AG04449 (cell line): ENCODE results near the gene ARL17B.
"Not testable (repeated sequence)": the region's sequence is repeated elsewhere in the genome, so short reads cannot be mapped to it uniquely, and the experiment has no call there.

Source experiments
- CTCF ChIA-PET: fragments of 350-600 bp; formaldehyde crosslinking; extraction: SDS; loops from one replicate; lab custom pipeline; 2021; ENCODE audit warnings: antibody characterized with exemption; lab: Yijun Ruan, JAX
- POLR2A ChIA-PET: fragments of 400-600, 350-600 bp; formaldehyde crosslinking; extraction: SDS; loops from one replicate; lab custom pipeline; 2020; ENCODE audit warnings: antibody characterized with exemption, inconsistent platforms; lab: Yijun Ruan, JAX
- DNase-seq: peaks from one replicate; pipeline ENCODE4 v3.0.0-alpha.2; 2010; ENCODE audit warnings: low read depth, low spot score
- H3K4me3 ChIP-seq: 2 replicates; pipeline ENCODE4 v1.5.1; 2011; ENCODE audit warnings: low read depth, mild to moderate bottlenecking, control low read depth, low read length
- TF ChIP-seq, protein P1 (sequence below): IDR thresholded peaks from one replicate; pipeline ENCODE4 v1.5.1; 2011; ENCODE audit warnings: mild to moderate bottlenecking, moderate library complexity, low read length, control low read depth, inconsistent platforms; ENCODE audit not compliant: insufficient read depth; ENCODE audit errors: missing control alignments

The ARL17B gene

GRCh38 chr17:46348345-46348744, 13.2 kb downstream of the ARL17B start:
- CTCF ChIA-PET, H3K4me3 ChIP-seq, DNase-seq, POLR2A ChIA-PET: not testable (repeated sequence)

GRCh38 chr17:46342131-46342530, 19.4 kb downstream of the ARL17B start:
- CTCF ChIA-PET, DNase-seq, H3K4me3 ChIP-seq, POLR2A ChIA-PET: not testable (repeated sequence)

GRCh38 chr17:46341220-46341619, 20.3 kb downstream of the ARL17B start:
- DNase-seq, POLR2A ChIA-PET, CTCF ChIA-PET, H3K4me3 ChIP-seq: not testable (repeated sequence)

GRCh38 chr17:46294831-46295230, 66.7 kb downstream of the ARL17B start, which contains the start of gene LRRC37A:
Gene LRRC37A, plus strand, starts transcription at chr17:46295131. Its CDS starts 3 bp downstream, at chr17:46295134.
- CTCF ChIA-PET = not testable (repeated sequence)

DNA sequence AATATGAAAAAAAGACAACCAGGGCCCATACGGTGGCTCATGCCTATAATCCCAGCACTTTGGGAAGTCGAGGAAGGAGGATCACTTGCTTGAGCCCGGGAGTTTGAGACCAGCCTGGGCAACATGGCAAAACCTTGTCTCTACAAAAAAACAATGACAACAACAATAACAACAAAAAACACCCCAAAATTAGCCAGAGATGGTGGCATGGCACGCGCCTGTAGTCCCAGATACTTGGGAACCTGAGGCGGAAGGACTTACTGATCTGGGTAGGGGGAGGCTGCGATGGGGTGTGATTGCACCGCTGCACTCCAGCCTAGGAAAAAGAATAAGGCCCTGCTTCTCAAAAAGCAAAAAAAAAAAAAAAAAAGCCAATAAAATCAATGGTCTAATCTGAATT, 69.9 kb downstream of the ARL17B start:
- CTCF ChIA-PET, DNase-seq, POLR2A ChIA-PET, H3K4me3 ChIP-seq: not testable (repeated sequence)

More at GRCh38 chr17:46294831-46295230, 66.7 kb downstream of the ARL17B start, which contains the start of gene LRRC37A:
- DNase-seq, H3K4me3 ChIP-seq, POLR2A ChIA-PET: not testable (repeated sequence)

GRCh38 chr17:46290906-46291546, 70.5 kb downstream of the ARL17B start:
- DNase-seq, H3K4me3 ChIP-seq, POLR2A ChIA-PET, CTCF ChIA-PET: not testable (repeated sequence)

GRCh38 chr17:46287587-46287986, 74.0 kb downstream of the ARL17B start:
- H3K4me3 ChIP-seq, POLR2A ChIA-PET, DNase-seq: not testable (repeated sequence)
- CTCF ChIA-PET = interaction anchor here (0.6 to 4.7 kb wide), 4 partner anchors 16 to 477 kb away, joined by 3 to 49 read pairs (median 5); partner anchors contain the start of genes KANSL1 and STH

- CTCF ChIA-PET = interaction anchor here (0.6 to 4.7 kb wide), 12 partner anchors 9 to 286 kb away, joined by 3 to 49 read pairs (median 6); partner anchors contain the start of gene STH
- POLR2A ChIA-PET, H3K4me3 ChIP-seq, DNase-seq: not testable (repeated sequence)
- TF ChIP-seq, protein P1, sequence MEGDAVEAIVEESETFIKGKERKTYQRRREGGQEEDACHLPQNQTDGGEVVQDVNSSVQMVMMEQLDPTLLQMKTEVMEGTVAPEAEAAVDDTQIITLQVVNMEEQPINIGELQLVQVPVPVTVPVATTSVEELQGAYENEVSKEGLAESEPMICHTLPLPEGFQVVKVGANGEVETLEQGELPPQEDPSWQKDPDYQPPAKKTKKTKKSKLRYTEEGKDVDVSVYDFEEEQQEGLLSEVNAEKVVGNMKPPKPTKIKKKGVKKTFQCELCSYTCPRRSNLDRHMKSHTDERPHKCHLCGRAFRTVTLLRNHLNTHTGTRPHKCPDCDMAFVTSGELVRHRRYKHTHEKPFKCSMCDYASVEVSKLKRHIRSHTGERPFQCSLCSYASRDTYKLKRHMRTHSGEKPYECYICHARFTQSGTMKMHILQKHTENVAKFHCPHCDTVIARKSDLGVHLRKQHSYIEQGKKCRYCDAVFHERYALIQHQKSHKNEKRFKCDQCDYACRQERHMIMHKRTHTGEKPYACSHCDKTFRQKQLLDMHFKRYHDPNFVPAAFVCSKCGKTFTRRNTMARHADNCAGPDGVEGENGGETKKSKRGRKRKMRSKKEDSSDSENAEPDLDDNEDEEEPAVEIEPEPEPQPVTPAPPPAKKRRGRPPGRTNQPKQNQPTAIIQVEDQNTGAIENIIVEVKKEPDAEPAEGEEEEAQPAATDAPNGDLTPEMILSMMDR = peak; percentile 40
These were observed 74.8 kb downstream of the ARL17B start for GRCh38 chr17:46286764-46287221.

GRCh38 chr17:46285500-46285899, 76.1 kb downstream of the ARL17B start:
- DNase-seq, POLR2A ChIA-PET, H3K4me3 ChIP-seq: not testable (repeated sequence)
- CTCF ChIA-PET = interaction anchor here (1.7 to 4.7 kb wide), 3 partner anchors 20 to 284 kb away, joined by 6 to 49 read pairs (median 6); partner anchors contain the start of gene STH

- POLR2A ChIA-PET, DNase-seq, H3K4me3 ChIP-seq: not testable (repeated sequence)
- CTCF ChIA-PET = interaction anchor here (4.7 kb wide), 1 partner anchor 283 kb away, joined by 49 read pairs; the partner anchor contains the start of gene STH
These were observed 77.1 kb downstream of the ARL17B start for GRCh38 chr17:46284467-46284866.

DNA sequence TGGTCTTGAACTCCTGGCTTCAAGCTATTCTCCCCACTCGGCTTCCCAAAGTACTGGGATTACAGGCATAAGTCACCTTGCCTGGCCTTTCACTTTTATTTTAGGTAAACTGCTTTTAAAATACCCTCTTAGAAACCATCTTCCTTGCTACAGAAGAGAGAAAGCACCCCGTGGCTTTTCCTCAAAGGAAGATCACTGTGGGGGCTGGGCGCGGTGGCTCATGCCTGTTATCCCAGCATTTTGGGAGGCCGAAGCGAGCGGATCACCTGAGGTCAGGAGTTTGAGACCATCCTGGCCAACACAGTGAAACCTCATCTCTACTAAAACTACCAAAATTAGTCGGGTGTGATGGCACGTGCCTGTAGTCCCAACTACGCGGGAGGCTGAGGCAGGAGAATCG, 78.9 kb downstream of the ARL17B start:
- H3K4me3 ChIP-seq, POLR2A ChIA-PET, CTCF ChIA-PET, DNase-seq: not testable (repeated sequence)

DNA sequence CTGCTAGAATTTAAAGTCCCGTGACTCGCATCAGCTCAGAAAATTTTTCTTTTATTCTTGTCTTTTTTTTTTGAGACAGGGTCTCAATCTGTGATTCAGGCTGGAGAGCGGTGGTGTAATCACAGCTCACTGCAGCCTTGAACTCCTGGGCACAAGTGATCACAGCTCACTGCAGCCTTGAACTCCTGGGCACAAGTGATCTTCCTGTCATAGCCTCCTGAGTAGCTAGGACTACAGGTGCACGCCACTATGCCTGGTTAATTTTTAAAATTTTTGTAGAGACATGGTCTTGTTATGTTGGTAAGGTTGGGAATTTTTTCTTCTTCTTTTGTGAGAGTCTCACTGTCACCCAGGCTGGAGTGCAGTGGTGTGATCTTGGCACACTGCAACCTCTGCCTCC, 80.2 kb downstream of the ARL17B start:
- H3K4me3 ChIP-seq, DNase-seq, CTCF ChIA-PET, POLR2A ChIA-PET: not testable (repeated sequence)

- POLR2A ChIA-PET, DNase-seq: not testable (repeated sequence)
- CTCF ChIA-PET = interaction anchor here (2.2 kb wide), 1 partner anchor 10 kb away, joined by 10 read pairs; no protein-coding TSS in a partner anchor
These were observed 84.7 kb downstream of the ARL17B start for GRCh38 chr17:46276728-46277479.

More at GRCh38 chr17:46276728-46277479, 84.7 kb downstream of the ARL17B start:
- not testable (repeated sequence) for H3K4me3 ChIP-seq
